Erythroblast (primary cell): Measurements from ENCODE around the gene C1QTNF5.

ENCODE experiments used
- GATA1 ChIP-seq: IDR thresholded peaks from 2 replicates; pipeline ENCODE4 v1.6.1; 2011; ENCODE audit warnings: low read depth, mild to moderate bottlenecking, control low read depth, low read length, moderate library complexity
- POLR2A ChIP-seq: IDR thresholded peaks from 2 replicates; pipeline ENCODE4 v1.6.1; 2011; ENCODE audit warnings: mild to moderate bottlenecking, low read length

DNA sequence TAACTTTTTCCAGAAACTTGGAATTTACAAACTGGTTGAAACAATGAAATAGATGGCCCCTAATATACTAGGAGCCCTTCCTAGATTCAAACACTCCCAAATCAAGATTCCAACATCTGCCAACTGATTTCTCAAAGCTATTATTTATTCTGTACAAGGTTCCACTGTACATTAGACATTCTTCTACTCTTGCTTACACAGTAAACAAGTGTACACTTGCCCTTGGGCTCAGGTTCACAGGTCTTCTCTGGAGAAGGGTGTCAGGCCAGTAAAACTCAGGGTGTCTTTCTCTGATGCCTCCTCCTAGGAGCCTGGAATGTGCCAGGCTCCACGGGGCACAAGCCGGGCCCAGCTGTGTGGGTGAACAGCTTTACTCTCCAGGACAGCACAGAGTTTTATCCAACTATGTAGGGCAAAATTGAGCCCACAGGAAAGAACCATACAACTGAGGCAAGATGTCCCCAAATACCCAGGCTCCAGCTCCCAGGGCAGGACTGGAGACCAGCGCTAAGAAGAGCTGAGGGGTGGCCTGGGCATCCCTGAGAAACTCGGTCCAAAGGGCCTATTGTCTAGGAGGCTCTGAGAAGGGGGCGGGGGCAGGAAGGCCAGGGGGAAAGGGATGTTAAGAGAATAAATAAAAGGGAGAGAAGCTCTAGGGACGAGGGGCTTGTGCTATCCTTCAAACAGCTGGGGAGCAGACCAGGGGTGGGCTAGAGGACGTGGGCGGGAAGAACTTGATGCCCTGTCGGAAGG lies 14.6 kb upstream of the C1QTNF5 start:
- TF ChIP-seq POLR2A (no peak), GATA1 (no peak)
